Mammary epithelial cell (primary cell): ENCODE data around the gene DPP10.

Experiments
- CTCF ChIP-seq, 2 donors: IDR thresholded peaks in 1 of 2; conservative IDR thresholded peaks in 1 of 2; 2 replicates each; pipeline ENCODE4 v1.5.1; 2011 to 2012; ENCODE audit warnings: inconsistent platforms in 2 of 2, low read length in 2 of 2, mild to moderate bottlenecking in 2 of 2, control low read depth in 1 of 2, low read depth in 1 of 2; ENCODE audit not compliant: insufficient read depth in 1 of 2; ENCODE audit errors: extremely low read depth in 1 of 2
- EZH2 ChIP-seq: IDR thresholded peaks from 2 replicates; pipeline ENCODE4 v1.6.1; 2012; ENCODE audit warnings: low read length, inconsistent platforms, borderline replicate concordance

DNA sequence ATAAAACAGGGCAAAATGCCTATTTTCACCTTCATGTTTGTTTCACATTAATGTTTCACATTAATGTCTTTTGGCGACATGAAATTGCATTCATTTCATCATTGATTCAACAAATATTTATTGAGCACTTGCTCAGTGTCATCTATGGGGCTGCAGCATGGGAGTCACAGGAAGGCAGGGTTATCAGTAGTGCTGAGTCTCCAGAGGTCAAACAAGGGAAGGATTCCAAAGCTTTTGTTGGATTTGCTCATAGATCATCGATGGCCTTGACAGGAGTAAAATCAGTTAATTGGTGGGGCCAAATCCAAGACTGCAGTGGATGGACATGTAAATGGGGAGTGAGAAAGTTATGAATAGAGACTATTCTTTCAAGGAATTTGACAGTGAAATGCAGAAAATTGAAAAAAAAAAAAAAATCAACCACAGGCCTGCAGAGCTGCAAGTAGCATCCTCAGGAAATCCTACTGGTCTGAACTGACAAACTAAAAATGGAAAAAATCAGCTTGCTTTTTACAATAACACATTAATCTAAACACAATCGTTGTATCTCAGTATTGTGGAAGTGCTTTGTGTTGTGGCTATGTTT, 1290.8 kb downstream of the DPP10 start:
- TF ChIP-seq CTCF (conservative IDR thresholded peaks at IDR 0.05 in 1 of 2, IDR thresholded peaks at IDR 0.05 in 1 of 2; ENCODE audit: extremely low read depth in 1 of 2, insufficient read depth in 1 of 2, low read depth in 1 of 2, low read length in 2 of 2) (no peak), EZH2 (no peak)
